OCI-LY7 (cell line): ENCODE measurements around the gene MAPK8IP2. TPM values are rescaled to one million over a fixed set of nuclear protein-coding genes. Genes with fewer than 3 reads are reported as not detected.

ENCODE experiments used
- BruUV-seq: library from RNA; stranded (reverse); fragments of 400-500 nt; replicated peaks from 2 replicates; lab custom pipeline; 2021; lab: Mats Ljungman, UMichigan
- CTCF ChIA-PET: fragments of 300-600 bp; sonication (Branson Sonifier 250); formaldehyde crosslinking; loops from one replicate; lab custom pipeline; 2022; ENCODE audit warnings: antibody characterized with exemption; ENCODE audit not compliant: unreplicated experiment; lab: Charles Lee
- POLR2A ChIA-PET: fragments of 300-600 bp; sonication (Branson Sonifier 250); formaldehyde crosslinking; loops from one replicate; lab custom pipeline; 2022; ENCODE audit warnings: antibody characterized with exemption; lab: Charles Lee
- DNase-seq: peaks from one replicate; pipeline ENCODE4 v3.0.0-alpha.2; 2015; ENCODE audit warnings: low spot score
- H2AFZ ChIP-seq: fragments of 200-600 bp; sonication (generic), shearing (Covaris generic); 2 replicates; pipeline ENCODE4 v1.6.1; 2014; ENCODE audit warnings: mild to moderate bottlenecking, antibody characterized with exemption, low read length, moderate library complexity
- H3K27ac ChIP-seq: fragments of 200-600 bp; sonication (generic); 2 replicates; pipeline ENCODE4 v1.5.1; 2014; ENCODE audit warnings: mixed run types, low read depth, mild to moderate bottlenecking, moderate library complexity, low read length, inconsistent platforms; ENCODE audit not compliant: poor library complexity, severe bottlenecking
- H3K36me3 ChIP-seq: fragments of 200-600 bp; sonication (generic); 2 replicates; pipeline ENCODE4 v1.6.1; 2014; ENCODE audit warnings: mild to moderate bottlenecking, antibody characterized with exemption, low read length, moderate library complexity, mixed read lengths; ENCODE audit not compliant: insufficient read depth
- H3K4me1 ChIP-seq: fragments of 200-600 bp; sonication (generic); 2 replicates; pipeline ENCODE4 v1.5.1; 2014; ENCODE audit warnings: mild to moderate bottlenecking, low read length; ENCODE audit not compliant: insufficient read depth, poor library complexity, severe bottlenecking
- H3K4me2 ChIP-seq: fragments of 200-600 bp; sonication (generic); 2 replicates; pipeline ENCODE4 v1.6.1; 2014; ENCODE audit warnings: mild to moderate bottlenecking, low read length
- H3K4me3 ChIP-seq: fragments of 200-600 bp; sonication (generic); 2 replicates; pipeline ENCODE4 v1.5.1; 2014; ENCODE audit warnings: mild to moderate bottlenecking, low read depth, low read length; ENCODE audit not compliant: poor library complexity, severe bottlenecking
- H3K79me2 ChIP-seq: fragments of 200-600 bp; sonication (generic); 2 replicates; pipeline ENCODE4 v1.6.1; 2016; ENCODE audit warnings: low read depth, mild to moderate bottlenecking, low read length, moderate library complexity, mixed read lengths; ENCODE audit not compliant: insufficient read depth
- H3K9me2 ChIP-seq: fragments of 200-600 bp; sonication (generic); 2 replicates; pipeline ENCODE4 v1.6.1; 2016; ENCODE audit warnings: mild to moderate bottlenecking, low read length, mixed read lengths; ENCODE audit not compliant: insufficient read depth
- H3K9me3 ChIP-seq: fragments of 200-600 bp; sonication (generic); 2 replicates; pipeline ENCODE4 v1.6.1; 2014; ENCODE audit warnings: mild to moderate bottlenecking, mixed run types, low read length, mixed read lengths
- H4K20me1 ChIP-seq: fragments of 200-600 bp; sonication (generic); 2 replicates; pipeline ENCODE4 v1.6.1; 2014; ENCODE audit warnings: mild to moderate bottlenecking, antibody characterized with exemption, low read length, moderate library complexity, mixed read lengths; ENCODE audit not compliant: insufficient read depth
- EZH2phosphoT487 ChIP-seq: fragments of 200-600 bp; sonication (generic); IDR thresholded peaks from 2 replicates; pipeline ENCODE4 v1.6.1; 2018; ENCODE audit warnings: low read depth, borderline replicate concordance, mild to moderate bottlenecking, mixed run types, antibody characterized with exemption, low read length, moderate library complexity, mixed read lengths
- intact Hi-C: fragments of 100-400 bp; cut with micrococcal nuclease; formaldehyde crosslinking; loops from one replicate; pipeline ENCODE4 v1.10.0; 2022; ENCODE audit not compliant: unreplicated experiment
- total RNA-seq, 2 experiments: library from RNA; depleted of rRNA in 1 of 2; stranded (reverse); fragments of >200 nt in 1 of 2; shearing (Covaris generic) in 1 of 2; gene quantifications; 2 replicates each; pipeline ENCODE4 v1.2.3, GENCODE V29; 2014 to 2022
- TF ChIP-seq, protein P1 (sequence below): fragments of 200-600 bp; sonication (generic); conservative IDR thresholded peaks from 2 replicates; pipeline ENCODE4 v1.5.1; 2014; ENCODE audit warnings: mild to moderate bottlenecking, antibody characterized with exemption, low read length, moderate library complexity, mixed read lengths

MAPK8IP2 gene
- total RNA-seq, 2 experiments from 2014 or later, result 0.54 to 2.2 TPM

DNA sequence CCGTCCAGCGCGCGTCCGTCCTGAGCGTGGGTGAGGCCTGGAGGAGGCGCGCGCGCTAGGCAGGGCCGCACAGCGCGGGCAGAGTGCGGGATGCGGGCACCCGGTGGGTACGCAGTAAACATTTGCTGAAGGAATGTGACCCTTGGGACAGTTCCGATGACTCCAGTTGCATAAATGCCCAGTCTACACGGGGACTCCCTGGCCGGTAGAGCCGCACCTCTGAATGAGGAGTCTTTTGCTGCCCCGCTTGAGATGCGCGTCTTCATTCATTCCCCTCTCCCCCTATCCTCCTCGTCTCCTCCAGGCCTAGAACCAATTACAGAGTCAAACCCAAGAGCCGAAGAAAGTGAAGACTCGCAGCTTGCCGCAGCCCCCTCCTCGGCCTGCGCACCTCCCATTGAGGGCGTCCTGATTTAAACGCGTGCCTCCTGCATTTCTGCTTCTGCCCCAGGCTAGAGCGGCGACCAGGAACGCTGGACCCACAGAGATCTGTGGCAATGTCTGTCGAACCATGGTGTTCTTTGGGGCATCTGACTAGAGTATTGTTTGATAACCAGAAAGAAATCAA, 17.2 kb upstream of the MAPK8IP2 start:
- Histone ChIP-seq H3K9me2 (no peaks in the 10 kb centered on the region), H3K79me2 (peaks cover 20% of the 10 kb centered on the region), H4K20me1 (0 out of 2 replicates have a peak, but pooled peaks cover 7% of the 10 kb centered on the region), H3K4me1 (peaks cover 15% of the 10 kb centered on the region), H3K27ac (peak overlapping the region; percentile 45), H3K9me3 (no peaks in the 10 kb centered on the region), H2AFZ (peak overlapping the region; percentile 37), H3K36me3 (peaks cover 35% of the 10 kb centered on the region), H3K4me2 (peak overlapping the region; percentile 96), H3K4me3 (peak overlapping the region; percentile 95)
- TF ChIP-seq, protein P1, sequence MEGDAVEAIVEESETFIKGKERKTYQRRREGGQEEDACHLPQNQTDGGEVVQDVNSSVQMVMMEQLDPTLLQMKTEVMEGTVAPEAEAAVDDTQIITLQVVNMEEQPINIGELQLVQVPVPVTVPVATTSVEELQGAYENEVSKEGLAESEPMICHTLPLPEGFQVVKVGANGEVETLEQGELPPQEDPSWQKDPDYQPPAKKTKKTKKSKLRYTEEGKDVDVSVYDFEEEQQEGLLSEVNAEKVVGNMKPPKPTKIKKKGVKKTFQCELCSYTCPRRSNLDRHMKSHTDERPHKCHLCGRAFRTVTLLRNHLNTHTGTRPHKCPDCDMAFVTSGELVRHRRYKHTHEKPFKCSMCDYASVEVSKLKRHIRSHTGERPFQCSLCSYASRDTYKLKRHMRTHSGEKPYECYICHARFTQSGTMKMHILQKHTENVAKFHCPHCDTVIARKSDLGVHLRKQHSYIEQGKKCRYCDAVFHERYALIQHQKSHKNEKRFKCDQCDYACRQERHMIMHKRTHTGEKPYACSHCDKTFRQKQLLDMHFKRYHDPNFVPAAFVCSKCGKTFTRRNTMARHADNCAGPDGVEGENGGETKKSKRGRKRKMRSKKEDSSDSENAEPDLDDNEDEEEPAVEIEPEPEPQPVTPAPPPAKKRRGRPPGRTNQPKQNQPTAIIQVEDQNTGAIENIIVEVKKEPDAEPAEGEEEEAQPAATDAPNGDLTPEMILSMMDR, result no peak
- no peak for TF ChIP-seq EZH2phosphoT487
- ChIA-PET POLR2A (interaction anchor here (0.9 kb wide), 1 partner anchor 30 kb away, joined by 3 read pairs; no protein-coding TSS in a partner anchor), CTCF (no interaction called here)
- DNase-seq, result no peak
- BruUV-seq, result no TSS peak
- intact Hi-C loops, result loop anchor here (2.0 to 5.0 kb wide), 5 partner anchors 37 to 331 kb away; partner anchors contain the start of genes HDAC10, KLHDC7B, NCAPH2 and TYMP

DNA sequence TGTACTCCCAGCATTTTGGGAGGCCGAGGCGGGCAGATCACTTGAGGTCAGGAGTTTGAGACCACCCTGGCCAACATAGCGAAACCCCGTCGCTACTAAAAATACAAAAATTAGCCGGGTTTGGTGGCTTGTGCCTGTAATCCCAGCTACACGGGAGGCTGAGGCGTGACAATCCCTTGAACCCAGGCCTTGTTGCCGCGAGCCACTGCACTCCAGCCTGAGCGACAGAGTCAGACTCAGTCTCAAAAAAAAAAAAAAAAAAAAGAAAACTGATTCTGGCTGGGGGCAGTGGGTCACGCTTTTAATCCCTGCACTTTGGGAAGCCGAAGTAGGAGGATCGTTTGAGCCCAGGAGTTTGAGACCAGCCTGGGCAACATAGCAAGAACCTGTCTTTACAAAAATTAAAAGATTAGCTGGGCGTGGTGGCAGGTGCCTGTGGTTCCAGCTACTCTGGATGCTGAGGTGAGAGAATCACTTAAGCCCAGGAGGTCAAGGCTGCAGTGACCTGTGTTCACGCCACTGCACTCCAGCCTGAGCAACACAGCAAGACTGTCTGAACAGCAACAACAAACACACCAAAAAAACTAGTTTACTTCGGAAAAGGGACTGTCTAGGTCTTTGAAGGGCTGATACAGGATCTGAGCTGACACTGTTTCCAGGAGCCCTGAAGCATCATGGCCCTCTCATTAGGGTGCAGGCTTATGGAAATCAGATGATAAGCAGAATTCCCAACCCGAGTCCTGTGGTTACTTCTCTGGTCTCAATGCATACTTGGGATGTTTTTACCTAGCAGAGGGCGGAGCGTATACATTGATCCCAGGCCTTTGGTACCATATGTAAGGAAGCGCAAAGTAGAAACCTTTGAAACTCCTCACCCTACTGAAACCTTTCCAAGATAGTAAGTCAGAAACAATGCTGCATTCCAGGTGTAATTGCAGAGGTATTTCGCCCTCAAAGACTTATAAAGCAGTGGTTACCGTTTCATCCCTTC, 16.2 kb upstream of the MAPK8IP2 start:
- Histone ChIP-seq H4K20me1 (0 out of 2 replicates have a peak, but pooled peaks cover 7% of the 10 kb centered on the region), H3K27ac (no peak overlapping the region), H3K36me3 (peaks cover 24% of the 10 kb centered on the region), H2AFZ (no peak overlapping the region), H3K9me2 (no peaks in the 10 kb centered on the region), H3K4me3 (peak overlapping the region; percentile 95), H3K79me2 (peaks cover 20% of the 10 kb centered on the region), H3K4me2 (peak overlapping the region; percentile 96), H3K4me1 (peaks cover 15% of the 10 kb centered on the region), H3K9me3 (no peaks in the 10 kb centered on the region)
- intact Hi-C loops, result loop anchor here (5.0 kb wide), 1 partner anchor 332 kb away; the partner anchor contains the start of gene HDAC10
- ChIA-PET CTCF (no interaction called here), POLR2A (interaction anchor here (0.7 to 0.9 kb wide), 2 partner anchors 29 to 48 kb away, joined by 3 to 4 read pairs; no protein-coding TSS in a partner anchor)
- no peak for DNase-seq
- BruUV-seq, result no TSS peak
- TF ChIP-seq, protein P1, result no peak
- TF ChIP-seq EZH2phosphoT487, result no peak
